GM10266 (cell line): ENCODE measurements around the gene ISG20.
A peak's percentile ranks its signal among the peaks of the same experiment; 100 is the strongest.

ENCODE experiments used
- DNase-seq: peaks from one replicate; pipeline ENCODE4 v3.0.0; 2012; ENCODE audit errors: extremely low spot score
- TF ChIP-seq, protein P1 (sequence below): IDR thresholded peaks from 2 replicates; pipeline ENCODE4 v1.5.1; 2012; ENCODE audit warnings: mild to moderate bottlenecking, low read depth; ENCODE audit not compliant: control insufficient read depth, insufficient read depth; ENCODE audit errors: missing control alignments

Gene ISG20

DNA sequence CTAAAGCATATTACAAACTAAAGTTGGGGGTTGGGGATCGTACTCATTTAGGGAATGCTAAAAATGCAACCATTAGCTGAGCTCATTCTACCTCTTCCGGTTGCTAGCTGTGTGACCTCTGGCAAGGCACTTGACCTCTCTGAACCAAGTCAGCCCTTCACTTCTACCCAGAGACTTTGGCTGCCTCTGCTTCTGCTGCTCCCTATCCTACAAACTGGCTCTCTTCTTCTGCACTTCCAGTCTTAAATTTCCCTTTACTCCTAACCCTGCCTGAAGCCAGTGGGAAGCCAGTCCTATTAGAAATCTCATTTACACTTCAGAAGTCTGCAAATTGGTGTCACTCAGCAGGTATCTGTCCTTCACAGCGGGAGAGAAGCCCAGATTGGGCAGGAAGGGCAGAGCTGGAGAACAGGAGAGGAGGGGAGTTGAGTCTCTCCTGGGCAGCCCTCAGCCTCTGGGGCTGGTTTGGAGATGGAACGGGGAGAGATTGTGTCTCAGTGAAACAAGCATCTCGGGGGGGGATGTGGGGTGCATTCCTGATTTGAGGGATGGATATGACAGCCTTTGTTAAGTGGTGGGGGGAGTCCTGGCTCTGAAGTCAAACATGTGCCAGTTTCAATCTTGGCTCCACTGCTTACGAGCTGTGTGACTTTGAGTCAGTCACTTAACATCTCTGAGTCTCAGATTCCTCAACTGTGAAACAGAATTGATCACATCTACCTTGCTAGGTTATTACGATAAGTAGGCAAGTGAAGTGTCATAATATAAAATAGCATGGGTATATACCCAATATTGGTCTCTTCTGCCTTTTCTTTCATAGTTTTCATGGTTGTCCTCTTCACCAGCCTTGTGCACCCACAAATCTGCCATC lies 25.5 kb upstream of the ISG20 start:
- no peak for DNase-seq
- TF ChIP-seq, protein P1, sequence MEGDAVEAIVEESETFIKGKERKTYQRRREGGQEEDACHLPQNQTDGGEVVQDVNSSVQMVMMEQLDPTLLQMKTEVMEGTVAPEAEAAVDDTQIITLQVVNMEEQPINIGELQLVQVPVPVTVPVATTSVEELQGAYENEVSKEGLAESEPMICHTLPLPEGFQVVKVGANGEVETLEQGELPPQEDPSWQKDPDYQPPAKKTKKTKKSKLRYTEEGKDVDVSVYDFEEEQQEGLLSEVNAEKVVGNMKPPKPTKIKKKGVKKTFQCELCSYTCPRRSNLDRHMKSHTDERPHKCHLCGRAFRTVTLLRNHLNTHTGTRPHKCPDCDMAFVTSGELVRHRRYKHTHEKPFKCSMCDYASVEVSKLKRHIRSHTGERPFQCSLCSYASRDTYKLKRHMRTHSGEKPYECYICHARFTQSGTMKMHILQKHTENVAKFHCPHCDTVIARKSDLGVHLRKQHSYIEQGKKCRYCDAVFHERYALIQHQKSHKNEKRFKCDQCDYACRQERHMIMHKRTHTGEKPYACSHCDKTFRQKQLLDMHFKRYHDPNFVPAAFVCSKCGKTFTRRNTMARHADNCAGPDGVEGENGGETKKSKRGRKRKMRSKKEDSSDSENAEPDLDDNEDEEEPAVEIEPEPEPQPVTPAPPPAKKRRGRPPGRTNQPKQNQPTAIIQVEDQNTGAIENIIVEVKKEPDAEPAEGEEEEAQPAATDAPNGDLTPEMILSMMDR, result no peak

GRCh38 chr15:88615303-88616107 lies 23.3 kb upstream of the ISG20 start:
- TF ChIP-seq, protein P1, result no peak
- DNase-seq, result peak; percentile 61

GRCh38 chr15:88616240-88616639 lies 22.6 kb upstream of the ISG20 start:
- TF ChIP-seq, protein P1, result no peak
- DNase-seq, result no peak

- no peak for DNase-seq
- TF ChIP-seq, protein P1, result no peak
Observed at GRCh38 chr15:88617031-88617722, 21.6 kb upstream of the ISG20 start.

DNA sequence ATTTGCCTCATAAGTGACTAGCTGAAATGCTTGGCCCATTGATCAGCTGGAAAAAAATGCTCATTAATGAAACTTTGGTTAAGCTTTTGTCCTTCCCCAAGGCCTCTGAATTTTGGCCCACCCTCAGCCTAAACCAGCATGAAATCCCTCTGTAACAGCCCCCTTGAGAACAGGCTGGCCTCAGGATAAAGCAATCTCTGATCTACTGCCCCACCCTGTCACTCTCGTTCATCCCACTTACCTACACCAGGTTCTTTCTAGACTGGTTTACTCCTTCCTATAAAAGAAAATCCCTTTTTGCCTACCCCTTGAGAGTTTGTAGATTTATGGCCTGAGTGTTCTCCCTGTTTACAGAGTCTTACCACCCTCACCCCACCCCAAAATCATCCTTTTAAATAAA lies 21.0 kb upstream of the ISG20 start:
- no peak for DNase-seq
- TF ChIP-seq, protein P1, result no peak

DNA sequence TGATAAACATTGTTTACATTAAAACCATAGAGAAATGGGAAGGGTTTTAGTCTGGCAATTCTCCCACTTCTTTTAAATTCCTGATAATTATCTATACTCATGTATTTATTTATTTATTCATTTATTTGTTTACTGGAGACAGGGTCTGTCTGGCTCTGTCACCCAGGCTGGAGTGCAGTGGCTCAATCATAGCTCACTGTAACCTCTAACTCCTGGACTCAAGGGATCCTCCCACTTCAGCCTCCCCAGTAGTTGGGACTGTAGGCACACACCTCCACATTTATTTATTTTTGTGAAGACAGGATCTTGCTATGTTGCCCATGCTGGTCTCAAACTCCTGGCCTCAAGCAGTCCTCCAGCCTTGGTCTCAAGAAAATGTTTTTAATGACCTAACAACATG lies 20.1 kb upstream of the ISG20 start:
- DNase-seq, result no peak
- TF ChIP-seq, protein P1, result no peak
